Suppressor macrophage treated with lipopolysaccharide for 1 hour (primary cell): ENCODE data around the gene TUB.
A peak's percentile ranks its signal among the peaks of the same experiment; 100 is the strongest.

Source experiments
- DNase-seq, 3 donors: peaks; one replicate each; pipeline ENCODE4 v3.0.0-alpha.2; 2020 to 2022

TUB gene

DNA sequence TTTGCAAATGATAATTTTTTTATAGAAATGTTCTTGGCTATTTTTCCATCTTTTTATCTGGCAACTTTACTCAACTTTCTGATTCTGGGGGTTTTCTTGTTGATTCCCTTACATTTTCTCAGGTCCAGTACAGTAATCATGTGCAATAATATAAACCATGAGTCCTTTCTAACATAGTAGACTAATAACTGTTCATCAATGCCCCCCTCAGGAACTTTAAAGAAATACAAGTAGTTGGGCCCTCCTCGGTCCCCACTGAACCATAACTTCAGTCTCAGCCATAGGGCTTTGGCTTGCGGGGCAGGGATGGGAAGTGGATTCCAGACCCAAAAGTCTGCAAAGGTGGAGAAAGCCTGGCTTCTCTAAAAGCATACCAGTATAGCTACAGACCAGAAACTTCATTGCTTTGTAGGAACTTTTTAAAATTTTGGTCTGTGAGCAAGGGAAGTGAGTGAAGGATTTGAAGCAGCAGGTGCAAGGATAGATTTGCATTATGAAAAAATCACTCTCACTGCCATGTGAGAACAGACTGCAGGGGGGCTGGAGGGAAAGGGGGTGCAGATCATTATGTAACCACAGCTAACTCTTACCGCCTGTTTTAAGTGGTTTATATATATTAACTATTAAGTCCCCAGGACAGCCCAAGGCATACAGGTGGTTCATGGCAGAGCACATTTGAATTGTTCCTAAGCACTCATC is 10.4 kb upstream of the TUB start:
- DNase-seq, result peak; percentile 35 to 44 (median 40)

DNA sequence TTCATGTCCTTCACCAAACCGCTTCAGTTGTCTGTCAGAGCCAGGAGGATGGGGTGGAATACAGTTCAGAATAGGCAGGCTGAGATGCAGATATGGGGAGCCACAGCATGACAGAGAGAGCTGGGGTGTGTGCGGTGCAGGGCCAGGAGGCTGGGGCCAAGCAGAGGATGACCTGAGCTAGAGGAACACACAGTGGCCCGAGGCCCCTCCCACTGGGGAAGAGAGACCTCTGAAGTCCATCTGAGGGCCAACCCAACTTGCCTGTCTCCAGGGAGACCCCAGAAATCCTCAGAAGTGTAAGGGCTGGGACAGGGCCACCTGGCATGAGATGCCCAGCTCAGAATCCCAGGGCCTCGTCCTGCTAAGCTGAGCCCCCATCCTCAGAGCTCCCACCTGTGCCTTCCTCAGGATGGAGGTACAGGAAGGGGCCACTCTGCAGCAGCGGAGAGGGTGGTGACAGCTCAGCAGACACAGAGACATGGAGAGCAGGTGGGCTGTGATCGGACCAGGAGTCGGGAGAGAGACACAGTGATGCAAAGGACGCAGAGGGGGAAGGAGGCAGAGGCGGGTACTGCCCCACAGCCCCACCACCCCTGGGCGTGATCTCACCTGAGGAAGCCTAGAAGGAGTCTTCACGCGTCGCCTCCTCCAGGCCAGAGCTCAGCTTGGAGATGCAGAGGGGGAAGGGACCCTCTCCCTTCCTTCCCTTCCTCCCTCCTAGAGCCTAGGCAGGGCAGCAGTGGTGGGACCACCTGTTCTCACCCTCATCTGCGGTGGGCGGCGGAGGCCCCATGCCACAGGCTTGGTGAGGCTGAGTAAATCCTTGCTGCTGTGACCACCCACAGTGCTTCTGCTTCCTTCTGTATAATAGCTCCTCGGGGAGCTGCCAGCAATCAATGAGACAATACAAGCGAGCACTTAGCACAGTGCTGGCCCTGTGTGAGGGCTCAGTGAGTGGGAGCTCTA is 9.1 kb upstream of the TUB start:
- DNase-seq, result no peak

DNA sequence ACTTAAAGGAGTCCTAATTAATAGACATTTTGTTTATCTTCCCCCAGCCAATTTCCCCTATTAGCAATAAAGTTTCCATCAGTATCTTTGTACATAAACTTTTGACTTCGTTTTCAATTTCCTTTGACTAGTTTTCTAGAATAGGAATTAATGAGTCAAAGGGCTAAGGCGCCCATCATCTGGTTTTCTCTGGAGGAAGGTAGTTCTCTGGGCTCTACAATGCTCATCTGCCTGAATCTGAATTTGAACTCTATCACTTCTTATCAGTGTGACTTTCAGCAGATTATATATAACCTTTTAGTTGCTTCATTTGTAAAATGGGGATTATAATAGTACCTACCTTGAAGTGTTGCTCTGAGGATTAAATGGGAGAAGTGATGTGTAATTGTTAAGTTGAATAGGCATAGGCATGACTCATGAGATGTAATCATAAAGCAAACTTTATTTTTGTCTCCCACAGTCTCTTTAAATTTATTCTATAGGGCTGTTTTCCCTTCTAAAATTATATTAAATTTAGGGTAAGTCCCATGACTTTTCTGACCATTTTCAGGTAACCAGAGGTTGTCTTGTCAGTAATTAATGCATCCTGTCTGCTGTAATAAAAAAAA is 5.8 kb upstream of the TUB start:
- DNase-seq, result no peak

DNA sequence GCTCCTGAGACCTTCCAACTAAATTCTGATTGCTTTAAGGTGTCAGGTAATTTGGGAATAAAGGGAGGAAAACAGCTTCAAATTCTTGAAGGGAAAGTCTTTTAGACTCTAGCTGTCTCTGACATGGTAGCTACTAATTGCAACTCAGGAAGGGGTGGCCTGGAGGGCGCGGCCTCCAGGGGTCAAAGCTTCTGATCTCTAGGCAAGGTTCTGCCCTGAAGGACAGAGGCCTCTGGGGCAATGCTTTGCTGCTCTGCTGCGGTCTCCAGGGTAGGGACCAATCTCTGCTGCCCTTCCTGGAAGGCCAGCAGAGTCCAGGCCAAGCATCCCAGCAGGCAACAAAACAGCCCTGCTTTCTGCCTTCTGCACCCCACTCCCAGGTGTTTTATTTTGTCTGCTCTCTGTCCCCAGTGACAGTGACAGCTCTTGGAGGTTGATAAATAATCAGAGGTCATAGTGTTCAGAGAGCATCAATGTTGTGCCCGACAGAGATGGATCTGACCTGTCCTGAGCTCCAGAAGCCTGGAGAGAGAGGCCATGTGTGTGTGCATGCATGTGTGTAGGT is 1.8 kb upstream of the TUB start:
- DNase-seq, result no peak

DNA sequence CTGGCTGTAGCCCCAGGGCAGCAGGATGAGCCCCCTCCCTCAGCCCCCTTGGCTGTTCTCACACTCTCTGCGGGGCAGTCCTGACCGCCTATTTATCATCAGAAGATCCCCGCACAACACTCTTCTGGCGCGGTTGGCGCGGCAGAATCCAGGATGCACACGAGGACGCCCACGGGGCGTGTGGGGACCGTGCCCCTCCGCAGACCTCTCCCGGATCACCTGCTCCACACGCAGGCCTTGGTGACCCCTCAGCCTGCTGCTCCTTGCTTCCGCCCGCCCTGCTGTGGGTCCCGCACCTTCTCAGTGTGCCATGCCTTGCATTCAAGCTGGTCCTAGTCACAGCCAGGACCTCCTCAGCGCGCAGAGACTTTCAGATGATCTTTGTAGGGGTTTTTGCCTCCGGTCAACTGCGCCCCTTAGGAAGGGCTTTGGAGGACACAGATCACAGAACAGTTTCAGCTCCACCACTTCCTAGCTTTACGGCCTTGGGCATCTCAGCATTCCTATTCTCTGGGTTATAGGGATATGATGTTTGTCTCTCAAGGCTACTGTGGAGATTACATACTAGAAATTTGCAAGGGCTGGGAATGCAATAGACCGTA is 841 bp upstream of the TUB start:
- DNase-seq, result no peak

DNA sequence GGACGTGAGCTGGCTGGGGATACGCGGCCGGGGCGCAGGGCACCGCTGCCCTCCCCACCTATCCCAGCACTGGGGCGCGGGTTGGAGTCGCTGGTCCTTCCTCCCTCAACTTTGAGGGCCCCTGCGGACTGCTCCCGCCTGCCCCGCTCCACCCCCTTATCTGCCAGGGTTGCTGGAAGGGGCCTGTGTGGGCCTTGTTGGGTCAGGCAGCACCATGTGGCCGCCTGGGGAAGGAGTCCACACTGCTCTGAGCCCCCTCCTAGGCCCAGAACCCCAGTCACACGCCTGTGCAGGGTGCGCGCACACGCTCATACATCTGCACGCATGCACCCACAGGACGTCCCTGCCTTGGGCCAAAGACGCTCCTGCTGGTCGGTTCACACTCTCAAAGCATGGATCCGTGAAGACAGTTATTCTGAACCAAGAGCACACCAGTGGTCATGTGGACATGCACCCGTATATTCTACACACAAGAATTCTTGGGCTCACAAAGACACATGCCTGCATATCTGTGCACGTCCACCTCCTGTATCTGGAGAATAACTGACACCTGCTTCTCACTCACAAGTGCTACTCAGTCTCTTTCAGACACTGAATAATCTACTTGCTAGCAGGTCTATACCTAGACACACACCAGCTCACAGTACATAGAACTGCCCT is 710 bp downstream of the TUB start:
- no peak for DNase-seq

DNA sequence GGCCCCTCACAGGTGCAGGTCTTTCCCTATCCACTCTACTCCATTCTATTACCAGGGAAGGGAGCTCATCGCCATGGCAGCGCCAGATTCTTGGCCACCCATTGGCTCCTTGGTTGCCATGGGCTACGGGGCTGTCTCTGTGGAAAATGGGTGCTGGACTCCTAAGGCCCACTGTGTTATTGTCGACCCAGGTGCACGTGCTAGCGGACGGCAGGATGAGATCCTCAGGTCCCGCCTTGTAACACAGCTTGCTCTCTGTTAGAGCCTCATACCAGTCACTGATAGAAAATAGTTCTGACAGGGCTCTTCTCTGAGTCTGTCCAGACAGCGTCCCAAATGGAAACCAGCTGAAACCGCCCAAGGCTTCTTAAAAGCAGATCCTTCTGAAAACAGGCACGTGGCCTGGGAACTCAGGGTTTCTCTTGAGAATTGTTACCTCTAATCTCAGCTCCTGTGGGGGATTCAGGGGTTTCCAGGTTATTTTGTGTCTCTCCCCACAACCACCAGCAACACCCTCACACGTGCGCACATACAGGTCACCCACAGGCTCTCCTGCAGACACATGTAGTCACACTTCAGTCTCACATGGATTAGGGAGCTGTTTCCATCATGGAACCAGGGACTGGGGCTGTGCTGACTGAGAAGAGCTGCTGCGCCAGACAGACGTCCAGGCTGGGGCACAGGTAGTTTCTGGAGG is 1.5 kb downstream of the TUB start:
- no peak for DNase-seq

DNA sequence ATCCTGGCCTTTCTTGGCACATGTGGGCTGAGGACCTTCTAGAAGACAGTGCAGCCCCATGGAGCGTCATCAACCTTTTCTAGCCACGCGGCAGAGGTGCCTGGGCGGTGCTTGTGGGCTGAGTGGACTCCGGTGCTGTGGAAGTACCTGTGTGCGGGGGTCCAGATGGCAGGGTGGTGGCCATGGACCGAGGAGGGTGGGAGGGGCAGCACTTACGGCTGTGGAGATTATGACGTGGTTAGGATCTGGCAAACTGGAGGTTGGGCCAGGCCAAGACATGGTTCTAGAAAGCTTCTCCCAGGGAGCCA is 2.0 kb downstream of the TUB start:
- DNase-seq, result no peak

DNA sequence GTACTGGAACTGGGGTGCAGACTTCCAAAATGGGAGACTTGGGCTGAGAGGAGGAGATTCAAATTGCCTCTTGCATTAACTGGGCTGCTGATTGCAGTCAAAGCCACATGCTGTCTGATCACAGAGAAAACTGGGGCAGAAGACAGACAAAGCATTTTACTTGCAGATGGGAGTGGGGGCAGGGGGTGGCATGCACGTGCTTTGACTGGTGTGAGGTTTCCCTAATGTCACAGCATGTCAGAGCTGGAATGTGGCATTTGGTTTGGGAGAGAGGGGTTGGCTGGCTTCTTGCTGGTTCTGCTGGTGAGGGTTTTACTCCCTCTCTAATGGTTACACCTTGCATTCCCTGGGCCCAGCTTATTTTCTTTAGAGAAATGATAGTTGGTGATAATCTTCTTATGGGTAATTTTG is 2.9 kb downstream of the TUB start:
- DNase-seq, result no peak

DNA sequence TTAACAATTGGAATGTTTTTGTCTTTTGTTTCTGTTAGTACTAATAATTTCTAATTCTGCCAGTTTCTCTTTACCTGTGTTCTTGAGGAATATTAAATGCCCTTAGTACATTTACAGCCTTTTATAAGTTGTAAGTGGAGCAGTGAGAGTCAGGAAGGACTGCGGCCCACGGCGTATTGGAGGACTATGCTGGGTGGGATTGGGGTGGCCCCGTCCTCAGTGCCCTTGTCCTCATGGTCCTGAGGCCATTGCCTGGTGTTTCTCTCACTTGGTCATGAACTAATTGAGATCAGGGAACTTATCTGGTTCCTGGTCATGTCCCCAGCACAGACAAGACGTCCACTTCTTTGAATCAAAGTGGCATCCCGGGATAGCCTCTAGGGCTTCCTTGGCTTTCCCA is 3.3 kb downstream of the TUB start:
- no peak for DNase-seq

DNA sequence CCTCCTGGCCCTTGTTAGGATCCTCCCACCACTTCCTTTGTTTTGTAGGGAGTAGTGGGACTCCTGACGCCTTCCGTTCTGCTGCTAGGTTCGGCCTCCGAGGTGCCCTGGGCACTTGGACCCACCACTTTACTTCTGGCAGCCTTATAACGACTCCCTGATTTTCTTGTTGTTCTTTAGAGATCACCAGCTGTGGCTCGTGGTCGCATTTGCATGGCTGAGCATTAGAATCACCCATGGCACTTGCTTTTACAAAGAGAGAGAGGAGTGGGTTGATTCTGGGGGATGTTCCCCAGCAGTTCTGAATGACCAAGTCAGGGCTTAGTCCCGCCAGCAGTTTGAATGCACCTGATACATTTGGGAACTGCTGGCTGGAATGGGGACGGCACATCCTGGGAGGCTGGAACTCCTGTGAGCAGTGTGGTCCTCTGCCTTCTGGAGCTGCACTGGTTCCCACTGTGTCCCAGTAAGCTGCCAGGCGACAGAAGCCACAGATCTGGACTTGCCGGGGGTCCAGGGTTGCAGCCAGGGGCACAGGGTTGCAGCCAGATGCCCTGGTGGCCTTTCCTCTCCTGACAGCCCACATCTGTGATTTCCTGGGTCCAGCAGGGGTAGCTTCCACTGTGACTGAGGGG is 4.1 kb downstream of the TUB start:
- DNase-seq, result no peak

DNA sequence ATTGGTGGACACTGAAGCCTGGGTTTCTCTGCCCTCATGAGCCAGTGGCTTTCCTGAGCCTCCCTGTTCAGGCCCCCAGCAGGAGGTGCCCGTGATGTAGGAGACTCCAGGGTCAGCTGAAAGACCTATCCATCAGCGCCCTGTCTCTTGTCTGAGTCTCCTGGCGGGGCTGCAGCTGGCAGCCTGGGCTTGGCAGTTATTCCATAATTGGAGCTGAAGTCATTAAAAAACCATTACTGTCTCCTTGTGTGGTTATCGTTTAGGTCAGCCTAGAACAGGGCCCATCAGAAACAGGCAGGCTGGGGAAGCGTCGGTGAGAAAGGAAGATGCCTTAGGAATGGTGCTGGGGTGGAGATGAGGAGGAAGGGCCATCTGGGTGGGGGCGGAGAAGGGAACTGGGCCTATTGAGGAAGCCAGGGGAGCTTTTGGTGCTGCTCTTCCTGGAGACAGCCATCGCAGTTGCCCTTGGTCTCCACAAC is 5.0 kb downstream of the TUB start:
- no peak for DNase-seq

DNA sequence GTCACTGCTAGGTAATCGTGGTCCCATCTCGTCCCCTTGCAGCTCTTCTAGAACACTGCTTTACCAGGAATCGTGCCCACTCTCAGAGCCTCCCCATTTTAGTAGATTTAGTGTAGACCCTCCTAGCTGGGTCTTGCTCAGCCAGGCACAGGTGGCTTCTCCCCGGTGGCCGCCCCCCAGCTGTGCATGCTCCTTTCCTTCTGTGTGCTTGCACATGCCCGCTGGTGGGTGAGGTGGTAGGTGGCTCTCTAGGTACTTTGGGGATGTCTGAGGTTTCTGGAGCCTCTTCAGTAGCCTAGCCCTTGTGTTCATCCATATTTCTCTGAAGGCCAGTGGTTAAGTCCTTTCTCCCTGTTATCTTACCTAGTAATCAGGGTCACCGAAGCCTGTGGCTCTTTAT is 5.6 kb downstream of the TUB start:
- DNase-seq, result no peak

DNA sequence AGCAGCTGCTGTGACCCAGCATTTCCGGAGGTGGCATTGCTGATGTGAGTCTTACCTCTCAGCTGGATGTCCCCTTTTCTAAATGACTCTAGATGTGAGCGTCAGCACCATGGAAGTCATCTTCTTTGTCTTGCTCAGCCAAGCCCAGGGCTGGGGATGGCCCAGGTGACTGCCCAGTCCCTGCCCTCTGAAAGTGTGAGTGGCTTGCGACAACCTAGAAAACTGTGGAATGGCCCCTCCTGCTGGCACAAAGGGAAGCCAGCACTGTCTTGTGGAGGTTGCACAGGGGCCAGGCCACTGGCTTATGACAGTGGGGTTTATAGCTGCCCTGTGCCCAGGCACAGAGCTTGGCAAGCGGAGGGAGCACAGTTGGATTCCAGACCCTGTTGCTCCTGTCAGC is 6.2 kb downstream of the TUB start:
- DNase-seq, result no peak

DNA sequence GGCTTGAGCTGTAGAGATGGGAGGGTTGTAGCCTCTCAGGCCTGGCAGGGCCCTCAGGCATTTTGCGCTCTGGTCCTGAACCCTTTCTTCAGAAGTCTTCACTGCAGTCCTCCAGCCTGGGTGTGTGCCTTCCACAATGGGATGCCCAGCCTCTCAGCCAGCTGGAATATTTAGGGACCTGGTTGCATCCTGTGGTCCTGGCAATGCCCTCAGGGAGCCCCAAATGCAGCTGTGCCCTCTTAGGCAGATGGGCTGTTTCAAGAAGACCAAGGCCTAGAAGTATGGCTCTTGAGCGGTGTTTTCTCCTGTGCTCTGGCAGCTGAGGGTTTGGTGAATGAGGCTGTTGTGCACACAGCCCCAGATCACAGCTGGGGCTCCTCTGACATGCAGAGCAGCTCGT is 6.7 kb downstream of the TUB start:
- no peak for DNase-seq

DNA sequence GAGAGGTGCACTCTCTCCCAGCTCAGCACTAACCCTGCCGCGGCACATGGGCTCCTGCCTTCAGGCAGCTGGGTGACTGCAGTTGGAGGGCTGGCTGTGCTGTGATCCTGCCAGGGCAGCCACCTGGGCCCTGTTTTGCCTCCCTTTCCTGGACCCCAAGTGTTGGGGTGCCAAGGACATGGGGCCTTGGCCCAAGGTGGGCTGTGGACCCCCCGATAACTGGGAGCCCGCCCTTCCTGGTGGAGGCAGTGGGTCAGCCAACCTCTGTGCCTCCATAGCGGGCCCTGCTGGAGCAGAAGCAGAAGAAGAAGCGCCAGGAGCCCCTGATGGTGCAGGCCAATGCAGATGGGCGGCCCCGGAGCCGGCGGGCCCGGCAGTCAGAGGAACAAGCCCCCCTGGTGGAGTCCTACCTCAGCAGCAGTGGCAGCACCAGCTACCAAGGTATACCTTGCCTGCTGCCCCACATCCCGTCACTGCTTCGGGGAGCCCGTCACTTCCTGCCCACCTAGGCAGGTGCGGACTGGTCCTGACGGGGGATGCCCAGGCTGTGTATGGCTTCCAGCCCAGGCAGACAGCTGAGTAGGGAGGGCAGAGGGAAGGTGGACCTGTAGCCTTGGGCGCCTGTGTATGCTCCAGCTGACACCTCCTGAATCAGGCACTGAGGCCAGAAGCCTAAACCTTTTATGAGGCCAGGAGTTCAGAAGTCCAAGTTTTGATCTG is 8.9 kb downstream of the TUB start:
- DNase-seq, result no peak

DNA sequence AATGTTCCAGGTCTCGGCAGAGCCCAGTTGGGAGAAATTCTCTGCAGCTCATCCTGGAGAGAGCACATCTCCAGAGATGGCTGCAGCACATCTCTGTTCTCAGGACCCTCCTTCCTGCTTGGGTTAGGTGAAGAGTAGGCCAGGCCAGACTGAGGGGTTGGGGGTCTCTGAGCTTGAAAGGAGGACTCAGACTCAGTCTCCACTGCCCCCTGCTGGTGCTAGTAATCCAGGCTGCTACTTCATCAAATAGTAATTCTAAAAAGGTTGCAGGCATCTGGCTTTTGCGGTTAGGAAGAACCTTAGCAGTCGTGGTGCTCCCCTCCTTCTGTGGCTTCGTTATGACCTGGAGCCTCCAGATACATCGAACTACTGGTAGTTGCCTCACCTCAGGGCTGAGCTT is 9.7 kb downstream of the TUB start:
- peak; percentile 20 to 38 (median 23) for DNase-seq

DNA sequence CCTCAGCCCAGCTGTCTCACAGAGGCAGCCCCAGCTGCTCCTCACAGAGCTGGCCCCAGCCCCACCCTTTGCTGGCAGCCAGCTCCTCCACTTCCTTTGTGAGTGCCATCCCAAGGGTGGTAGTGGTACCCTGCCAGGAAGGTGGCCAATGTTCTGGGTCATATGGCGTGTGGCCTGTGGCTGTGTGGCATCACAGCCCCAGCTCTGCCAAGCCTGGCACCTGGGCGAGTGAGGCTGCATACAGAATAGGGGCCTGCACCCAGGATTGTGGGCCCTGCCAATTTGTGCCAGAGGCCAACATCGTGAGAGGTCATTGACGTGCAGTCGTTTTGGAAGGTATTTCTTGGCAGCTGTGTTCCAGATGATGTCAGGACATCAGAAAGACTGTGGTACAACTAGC is 10.7 kb downstream of the TUB start:
- no peak for DNase-seq

DNA sequence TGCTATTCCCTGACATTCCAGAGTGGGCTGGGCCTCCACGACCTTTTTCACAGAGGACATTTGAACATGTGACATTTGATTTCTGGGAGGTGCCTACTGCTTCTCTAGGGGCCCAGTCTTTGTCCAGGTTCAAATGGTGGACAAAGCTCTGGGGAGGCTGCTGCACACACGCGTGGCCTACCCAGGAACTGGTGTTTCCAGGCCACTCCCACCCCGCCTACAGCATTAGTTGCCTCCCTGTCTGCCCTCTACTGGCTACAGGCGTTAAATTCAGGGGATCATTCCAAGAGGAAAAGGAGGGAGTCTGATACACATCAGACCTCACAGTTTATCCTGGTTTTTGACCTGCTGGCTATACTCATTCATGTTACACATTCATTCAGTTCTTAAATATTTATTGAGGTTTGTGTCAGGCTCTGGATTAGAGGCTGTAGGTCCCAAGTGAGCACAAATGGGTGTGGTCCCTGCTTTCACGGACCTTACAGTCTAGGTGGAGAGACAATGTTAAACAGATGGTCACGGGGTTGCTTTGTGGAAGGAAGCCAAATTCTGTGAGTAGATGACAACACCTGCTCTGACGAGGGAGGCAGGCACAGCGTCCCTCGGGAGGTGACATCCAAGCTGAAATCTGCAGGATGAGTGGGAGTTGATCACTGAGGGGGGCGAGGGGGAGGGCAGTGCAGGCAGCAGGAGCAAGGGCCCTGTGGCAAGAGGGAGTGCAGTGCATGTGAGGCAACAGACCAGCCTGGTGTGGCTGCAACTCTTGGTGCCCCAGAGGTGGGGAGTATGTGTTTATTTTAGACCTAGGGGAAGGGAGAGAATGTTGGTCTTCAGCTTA is 11.8 kb downstream of the TUB start:
- DNase-seq, result peak; percentile 68 to 81 (median 71)
